K562 (cell line): ENCODE data around the gene VTA1. TPM values are rescaled to one million over a fixed set of nuclear protein-coding genes. Genes with fewer than 3 reads are reported as not detected.

Experiments
- ARID1B ChIP-seq: fragments of 450-650 bp; IDR thresholded peaks from 2 replicates; pipeline ENCODE4 v1.6.1; 2016; ENCODE audit warnings: antibody characterized with exemption, mild to moderate bottlenecking, inconsistent platforms
- BCL6 ChIP-seq: fragments of 250-450 bp; sonication (Bioruptor Pico); IDR thresholded peaks from 2 replicates; pipeline ENCODE4 v1.4.0; 2020
- FOXJ3 ChIP-seq: sonication (generic); formaldehyde crosslinking; IDR thresholded peaks from 2 replicates; pipeline ENCODE4 v1.4.0; 2020; ENCODE audit warnings: mild to moderate bottlenecking, missing genetic modification reagents
- SLC30A9 ChIP-seq: fragments of 250-450 bp; sonication (Bioruptor Pico); IDR thresholded peaks from 2 replicates; pipeline ENCODE4 v1.8.0; 2022; ENCODE audit warnings: mild to moderate bottlenecking, moderate library complexity
- TCFL5 ChIP-seq: fragments of 250-450 bp; sonication (Bioruptor Pico); conservative IDR thresholded peaks from 2 replicates; pipeline ENCODE4 v1.6.1; 2021; ENCODE audit warnings: mild to moderate bottlenecking, moderate library complexity, matching md5 sums
- ZNF589 ChIP-seq: fragments of 200-800 bp; sonication (Bioruptor generic); IDR thresholded peaks from 2 replicates; pipeline ENCODE4 v1.6.1; 2016; ENCODE audit warnings: low read depth, missing genetic modification characterization, missing compliant biosample characterization
- polyA plus RNA-seq, 8 experiments: library from polyadenylated mRNA; depleted of rRNA in 4 of 8; stranded (reverse) in 5 of 8; unstranded in 3 of 8; fragments of >200 nt; fragmentation: Nextera tagmentation in 2 of 8; fragmentation: Illumina TruSeq in 1 of 8; extraction: Ambion mirVana in 2 of 8; extraction: Trizol in 1 of 8; gene quantifications; 2 replicates each; pipeline versions ENCODE4 v1.2.1 to v1.2.3, GENCODE V29; 2011 to 2014; ENCODE audit warnings: inconsistent platforms in 1 of 8, missing spikeins in 1 of 8
- total RNA-seq, 7 experiments: library from RNA; depleted of rRNA in 6 of 7; stranded (reverse); fragments of >200 nt in 6 of 7; fragmentation: Illumina TruSeq in 2 of 7; extraction: Trizol in 2 of 7; gene quantifications; 2 replicates each; pipeline versions ENCODE4 v1.2.1 to v1.2.3, GENCODE V29; 2011 to 2021; ENCODE audit warnings: low replicate concordance in 1 of 7
- TF ChIP-seq, protein P1 (sequence below), 2 experiments: fragments of 450-650 bp in 1 of 2; sonication (generic) in 1 of 2; formaldehyde crosslinking in 1 of 2; IDR thresholded peaks; 2 replicates each; pipeline versions ENCODE4 v1.7.1 to v1.9.0; 2016 to 2022; ENCODE audit warnings: inconsistent platforms in 1 of 2, mild to moderate bottlenecking in 1 of 2, missing genetic modification reagents in 1 of 2
- TF ChIP-seq, protein P2 (sequence below): sonication (generic); formaldehyde crosslinking; IDR thresholded peaks from 2 replicates; pipeline ENCODE4 v1.8.0; 2022; ENCODE audit warnings: missing genetic modification reagents, mild to moderate bottlenecking, borderline replicate concordance

VTA1 gene
- total and polyA plus RNA-seq, 9 of the 15 experiments (the other 6 are each of a cell fraction or from before 2014, with no cell fraction given), result 47.8 to 182 (median 84.6) TPM

DNA sequence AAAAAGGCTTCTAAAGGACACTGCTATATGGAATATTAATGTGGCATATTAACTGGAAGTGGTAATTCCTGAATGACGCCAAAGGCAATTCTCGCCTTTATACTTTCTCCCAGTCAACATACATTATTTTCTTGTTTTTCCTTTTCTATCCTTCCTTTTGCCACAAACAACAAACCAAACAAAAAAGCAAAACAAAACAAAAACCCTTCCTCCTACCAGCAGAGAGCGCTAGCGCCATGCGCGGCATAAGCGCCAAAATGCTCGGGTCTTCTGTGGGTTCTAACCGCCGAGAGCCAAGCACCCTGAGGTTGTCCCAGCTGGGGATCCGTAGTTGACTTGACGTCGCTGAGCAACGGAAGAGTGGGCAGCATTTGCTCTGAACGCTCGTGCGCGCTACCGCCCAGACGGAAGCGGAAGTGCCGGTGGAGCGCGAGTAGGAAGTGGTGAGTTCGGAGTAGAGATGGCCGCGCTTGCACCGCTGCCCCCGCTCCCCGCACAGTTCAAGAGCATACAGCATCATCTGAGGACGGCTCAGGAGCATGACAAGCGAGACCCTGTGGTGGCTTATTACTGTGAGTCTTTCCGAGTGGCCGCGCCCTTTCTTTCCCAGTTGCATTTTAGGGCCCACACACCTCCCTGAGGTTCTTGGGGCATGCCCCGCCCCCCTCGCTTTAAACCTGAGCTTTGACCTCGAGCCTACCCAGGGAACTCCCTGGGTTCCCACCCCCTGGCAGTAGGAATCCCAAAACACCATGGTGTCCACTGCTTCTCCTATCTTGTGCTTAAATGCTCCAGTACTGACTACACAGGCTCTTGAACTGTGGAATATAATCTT lies at the start of gene VTA1, which contains the start of gene NMBR (continued):
- TF ChIP-seq ZNF589 (CRISPR knock-in tag) (no peak), FOXJ3 (CRISPR knock-in tag) (peak; percentile 77; the same call in 1 of the 2 replicates), TCFL5 (CRISPR knock-in tag) (no peak), SLC30A9 (no peak), BCL6 (no peak), ARID1B (peak; percentile 48; the same call in 1 of the 2 replicates)
- TF ChIP-seq, protein P1, sequence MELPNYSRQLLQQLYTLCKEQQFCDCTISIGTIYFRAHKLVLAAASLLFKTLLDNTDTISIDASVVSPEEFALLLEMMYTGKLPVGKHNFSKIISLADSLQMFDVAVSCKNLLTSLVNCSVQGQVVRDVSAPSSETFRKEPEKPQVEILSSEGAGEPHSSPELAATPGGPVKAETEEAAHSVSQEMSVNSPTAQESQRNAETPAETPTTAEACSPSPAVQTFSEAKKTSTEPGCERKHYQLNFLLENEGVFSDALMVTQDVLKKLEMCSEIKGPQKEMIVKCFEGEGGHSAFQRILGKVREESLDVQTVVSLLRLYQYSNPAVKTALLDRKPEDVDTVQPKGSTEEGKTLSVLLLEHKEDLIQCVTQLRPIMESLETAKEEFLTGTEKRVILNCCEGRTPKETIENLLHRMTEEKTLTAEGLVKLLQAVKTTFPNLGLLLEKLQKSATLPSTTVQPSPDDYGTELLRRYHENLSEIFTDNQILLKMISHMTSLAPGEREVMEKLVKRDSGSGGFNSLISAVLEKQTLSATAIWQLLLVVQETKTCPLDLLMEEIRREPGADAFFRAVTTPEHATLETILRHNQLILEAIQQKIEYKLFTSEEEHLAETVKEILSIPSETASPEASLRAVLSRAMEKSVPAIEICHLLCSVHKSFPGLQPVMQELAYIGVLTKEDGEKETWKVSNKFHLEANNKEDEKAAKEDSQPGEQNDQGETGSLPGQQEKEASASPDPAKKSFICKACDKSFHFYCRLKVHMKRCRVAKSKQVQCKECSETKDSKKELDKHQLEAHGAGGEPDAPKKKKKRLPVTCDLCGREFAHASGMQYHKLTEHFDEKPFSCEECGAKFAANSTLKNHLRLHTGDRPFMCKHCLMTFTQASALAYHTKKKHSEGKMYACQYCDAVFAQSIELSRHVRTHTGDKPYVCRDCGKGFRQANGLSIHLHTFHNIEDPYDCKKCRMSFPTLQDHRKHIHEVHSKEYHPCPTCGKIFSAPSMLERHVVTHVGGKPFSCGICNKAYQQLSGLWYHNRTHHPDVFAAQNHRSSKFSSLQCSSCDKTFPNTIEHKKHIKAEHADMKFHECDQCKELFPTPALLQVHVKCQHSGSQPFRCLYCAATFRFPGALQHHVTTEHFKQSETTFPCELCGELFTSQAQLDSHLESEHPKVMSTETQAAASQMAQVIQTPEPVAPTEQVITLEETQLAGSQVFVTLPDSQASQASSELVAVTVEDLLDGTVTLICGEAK (IDR thresholded peaks at IDR 0.05), result peak; percentile 96
- TF ChIP-seq, protein P1 (CRISPR knock-in tag; IDR thresholded peaks at IDR 0.05), result no peak
- TF ChIP-seq, protein P2, sequence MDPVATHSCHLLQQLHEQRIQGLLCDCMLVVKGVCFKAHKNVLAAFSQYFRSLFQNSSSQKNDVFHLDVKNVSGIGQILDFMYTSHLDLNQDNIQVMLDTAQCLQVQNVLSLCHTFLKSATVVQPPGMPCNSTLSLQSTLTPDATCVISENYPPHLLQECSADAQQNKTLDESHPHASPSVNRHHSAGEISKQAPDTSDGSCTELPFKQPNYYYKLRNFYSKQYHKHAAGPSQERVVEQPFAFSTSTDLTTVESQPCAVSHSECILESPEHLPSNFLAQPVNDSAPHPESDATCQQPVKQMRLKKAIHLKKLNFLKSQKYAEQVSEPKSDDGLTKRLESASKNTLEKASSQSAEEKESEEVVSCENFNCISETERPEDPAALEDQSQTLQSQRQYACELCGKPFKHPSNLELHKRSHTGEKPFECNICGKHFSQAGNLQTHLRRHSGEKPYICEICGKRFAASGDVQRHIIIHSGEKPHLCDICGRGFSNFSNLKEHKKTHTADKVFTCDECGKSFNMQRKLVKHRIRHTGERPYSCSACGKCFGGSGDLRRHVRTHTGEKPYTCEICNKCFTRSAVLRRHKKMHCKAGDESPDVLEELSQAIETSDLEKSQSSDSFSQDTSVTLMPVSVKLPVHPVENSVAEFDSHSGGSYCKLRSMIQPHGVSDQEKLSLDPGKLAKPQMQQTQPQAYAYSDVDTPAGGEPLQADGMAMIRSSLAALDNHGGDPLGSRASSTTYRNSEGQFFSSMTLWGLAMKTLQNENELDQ (CRISPR knock-in tag), result no peak
